Measurements from ENCODE around the gene TUBGCP6.

The TUBGCP6 gene

GRCh38 chr22:50208939-50209892 lies 35.6 kb downstream of the TUBGCP6 start:
- no peak overlapping the region for H2AFZ ChIP-seq (ENCODE audit: low read depth, low read length)
- DNase-seq (no peak), ATAC-seq (ENCODE audit: insufficient read depth, low read depth) (peak; percentile 21; the same call in 2 of the 3 replicates)
- no peaks in the 10 kb centered on the region for H3K9me3 ChIP-seq (ENCODE audit: insufficient read depth, low read length, severe bottlenecking)
- H3K4me3 ChIP-seq (ENCODE audit: low read depth in 1 of 2, low read length in 2 of 2) = no peak overlapping the region
- H3K9ac ChIP-seq (ENCODE audit: low read depth, low read length) = no peak overlapping the region
- no peaks in the 10 kb centered on the region for H3K4me1 ChIP-seq (ENCODE audit: insufficient read depth, low read length)
- peaks cover 82% of the 10 kb centered on the region for H3K36me3 ChIP-seq (ENCODE audit: insufficient read depth, low read length)
- TF ChIP-seq CTCF (IDR thresholded peaks at IDR 0.05; ENCODE audit: borderline replicate concordance, extremely low read depth, low read length, poor library complexity, severe bottlenecking) = no peak
- peaks cover 29% of the 10 kb centered on the region for H3K79me2 ChIP-seq (ENCODE audit: insufficient read depth, low read length)
- no peak overlapping the region for H3K4me2 ChIP-seq (ENCODE audit: insufficient read depth, low read length)
- no peak overlapping the region for H3K27ac ChIP-seq (ENCODE audit: low read length)
- H4K20me1 ChIP-seq (ENCODE audit: insufficient read depth, low read length) = peaks cover 59% of the 10 kb centered on the region
- no peaks in the 10 kb centered on the region for H3K27me3 ChIP-seq (ENCODE audit: insufficient read depth, low read length, poor library complexity)

- Histone ChIP-seq H4K20me1 (ENCODE audit: insufficient read depth, low read length) (peaks cover 58% of the 10 kb centered on the region), H3K9me3 (ENCODE audit: insufficient read depth, low read length, severe bottlenecking) (no peaks in the 10 kb centered on the region), H3K27ac (ENCODE audit: low read length) (no peak overlapping the region), H2AFZ (ENCODE audit: low read depth, low read length) (no peak overlapping the region), H3K4me1 (ENCODE audit: insufficient read depth, low read length) (peaks cover under 1% of the 10 kb centered on the region; the same call in 1 of the 2 replicates), H3K4me3 (ENCODE audit: low read depth in 1 of 2, low read length in 2 of 2) (no peak overlapping the region), H3K79me2 (ENCODE audit: insufficient read depth, low read length) (peaks cover 30% of the 10 kb centered on the region), H3K36me3 (ENCODE audit: insufficient read depth, low read length) (peaks cover 83% of the 10 kb centered on the region), H3K9ac (ENCODE audit: low read depth, low read length) (no peak overlapping the region), H3K4me2 (ENCODE audit: insufficient read depth, low read length) (no peak overlapping the region), H3K27me3 (ENCODE audit: insufficient read depth, low read length, poor library complexity) (no peaks in the 10 kb centered on the region)
- TF ChIP-seq CTCF (IDR thresholded peaks at IDR 0.05; ENCODE audit: borderline replicate concordance, extremely low read depth, low read length, poor library complexity, severe bottlenecking) = no peak
- TF ChIP-seq EZH2 (IDR thresholded peaks at IDR 0.05; ENCODE audit: borderline replicate concordance, low read depth, low read length, severe bottlenecking) = no peak
- ATAC-seq (ENCODE audit: insufficient read depth, low read depth) (no peak), DNase-seq (no peak)
Observed at GRCh38 chr22:50208430-50208938, 36.3 kb downstream of the TUBGCP6 start.

- peaks cover 57% of the 10 kb centered on the region for H4K20me1 ChIP-seq (ENCODE audit: insufficient read depth, low read length)
- no peak overlapping the region for H3K4me3 ChIP-seq (ENCODE audit: low read depth in 1 of 2, low read length in 2 of 2)
- H3K9ac ChIP-seq (ENCODE audit: low read depth, low read length) = no peak overlapping the region
- peaks cover 31% of the 10 kb centered on the region for H3K79me2 ChIP-seq (ENCODE audit: insufficient read depth, low read length)
- DNase-seq (no peak), ATAC-seq (ENCODE audit: insufficient read depth, low read depth) (no peak)
- peaks cover 81% of the 10 kb centered on the region for H3K36me3 ChIP-seq (ENCODE audit: insufficient read depth, low read length)
- peaks cover 10% of the 10 kb centered on the region for H3K4me1 ChIP-seq (ENCODE audit: insufficient read depth, low read length)
- H3K4me2 ChIP-seq (ENCODE audit: insufficient read depth, low read length) = no peak overlapping the region
- H3K9me3 ChIP-seq (ENCODE audit: insufficient read depth, low read length, severe bottlenecking) = no peaks in the 10 kb centered on the region
- TF ChIP-seq EZH2 (IDR thresholded peaks at IDR 0.05; ENCODE audit: borderline replicate concordance, low read depth, low read length, severe bottlenecking) (no peak), CTCF (IDR thresholded peaks at IDR 0.05; ENCODE audit: borderline replicate concordance, extremely low read depth, low read length, poor library complexity, severe bottlenecking) (no peak)
- H3K27ac ChIP-seq (ENCODE audit: low read length) = no peak overlapping the region
- H2AFZ ChIP-seq (ENCODE audit: low read depth, low read length) = no peak overlapping the region
- H3K27me3 ChIP-seq (ENCODE audit: insufficient read depth, low read length, poor library complexity) = no peaks in the 10 kb centered on the region
Observed at GRCh38 chr22:50207383-50208140, 37.3 kb downstream of the TUBGCP6 start.
